Neural progenitor cell (in vitro differentiated cells): ENCODE data around the gene SLC35E2B. TPM values are rescaled to one million over a fixed set of nuclear protein-coding genes. Genes with fewer than 3 reads are reported as not detected.
A peak's percentile ranks its signal among the peaks of the same experiment; 100 is the strongest.
"Not testable (repeated sequence)": the region's sequence is repeated elsewhere in the genome, so short reads cannot be mapped to it uniquely, and the experiment has no call there.

ENCODE experiments used
- DNase-seq: peaks from one replicate; pipeline ENCODE4 v3.0.0-alpha.2; 2016; ENCODE audit warnings: low spot score
- H2AFZ ChIP-seq: fragments of 200-600 bp; sonication (generic); replicated peaks from 2 replicates; pipeline ENCODE4 v1.6.1; 2016; ENCODE audit warnings: antibody characterized with exemption
- H3F3A ChIP-seq: fragments of 200-600 bp; sonication (generic); 2 replicates; pipeline ENCODE4 v1.6.1; 2016; ENCODE audit warnings: antibody characterized with exemption, low read depth
- H3K27ac ChIP-seq: fragments of 200-600 bp; sonication (generic); 2 replicates; pipeline ENCODE4 v1.5.1; 2016; ENCODE audit warnings: mild to moderate bottlenecking
- H3K27me3 ChIP-seq: fragments of 200-600 bp; sonication (generic); 2 replicates; pipeline ENCODE4 v1.6.1; 2016; ENCODE audit warnings: mild to moderate bottlenecking, moderate library complexity
- H3K36me3 ChIP-seq: fragments of 200-600 bp; sonication (generic); 2 replicates; pipeline ENCODE4 v1.5.1; 2016
- H3K4me1 ChIP-seq: fragments of 200-600 bp; sonication (generic); 2 replicates; pipeline ENCODE4 v1.6.1; 2016; ENCODE audit warnings: mixed run types
- H3K4me2 ChIP-seq: fragments of 200-600 bp; sonication (generic); 2 replicates; pipeline ENCODE4 v1.6.1; 2016
- H3K4me3 ChIP-seq: fragments of 200-600 bp; sonication (generic); 2 replicates; pipeline ENCODE4 v1.5.1; 2016
- H3K79me2 ChIP-seq: fragments of 200-600 bp; sonication (generic); 2 replicates; pipeline ENCODE4 v1.6.1; 2016; ENCODE audit warnings: low read depth
- H3K9ac ChIP-seq: fragments of 200-600 bp; sonication (generic); 2 replicates; pipeline ENCODE4 v1.6.1; 2016
- H3K9me3 ChIP-seq: fragments of 200-600 bp; sonication (generic); 2 replicates; pipeline ENCODE4 v1.5.1; 2016; ENCODE audit warnings: low read depth
- H4K20me1 ChIP-seq: fragments of 200-600 bp; sonication (generic); 2 replicates; pipeline ENCODE4 v1.6.1; 2016; ENCODE audit warnings: low read depth
- H3K27ac Mint-ChIP-seq: 3 replicates; pipeline ENCODE4 v1.8.0; 2021; ENCODE audit warnings: mixed read lengths
- H3K27me3 Mint-ChIP-seq: 2 replicates; pipeline ENCODE4 v1.8.0; 2022; ENCODE audit warnings: low read depth, mild to moderate bottlenecking, inconsistent platforms, moderate library complexity, mixed read lengths; ENCODE audit not compliant: insufficient read depth
- H3K36me3 Mint-ChIP-seq: 3 replicates; pipeline ENCODE4 v1.8.0; 2021; ENCODE audit warnings: mixed read lengths
- H3K4me1 Mint-ChIP-seq: 3 replicates; pipeline ENCODE4 v1.8.0; 2021; ENCODE audit warnings: mixed read lengths
- H3K4me3 Mint-ChIP-seq: 3 replicates; pipeline ENCODE4 v1.8.0; 2021; ENCODE audit warnings: mild to moderate bottlenecking, moderate library complexity, mixed read lengths
- H3K9me3 Mint-ChIP-seq: 3 replicates; pipeline ENCODE4 v1.8.0; 2020; ENCODE audit warnings: mixed read lengths
- EZH2 ChIP-seq: fragments of 200-600 bp; sonication (generic); IDR thresholded peaks from 2 replicates; pipeline ENCODE4 v1.6.1; 2017; ENCODE audit warnings: antibody characterized with exemption, mild to moderate bottlenecking, moderate library complexity
- EZH2phosphoT487 ChIP-seq: fragments of 200-600 bp; sonication (generic); IDR thresholded peaks from 2 replicates; pipeline ENCODE4 v1.6.1; 2017; ENCODE audit warnings: antibody characterized with exemption
- total RNA-seq: library from RNA; depleted of rRNA; stranded (reverse); fragments of >200 nt; gene quantifications from 2 replicates; pipeline ENCODE4 v1.2.3, GENCODE V29; 2015; ENCODE audit warnings: low replicate concordance
- TF ChIP-seq, protein P1 (sequence below): fragments of 200-600 bp; sonication (generic); IDR thresholded peaks from 2 replicates; pipeline ENCODE4 v1.5.1; 2017; ENCODE audit warnings: antibody characterized with exemption, mild to moderate bottlenecking

SLC35E2B gene
- total RNA-seq, 1 donor from 2014 or later = 49.4 TPM

DNA sequence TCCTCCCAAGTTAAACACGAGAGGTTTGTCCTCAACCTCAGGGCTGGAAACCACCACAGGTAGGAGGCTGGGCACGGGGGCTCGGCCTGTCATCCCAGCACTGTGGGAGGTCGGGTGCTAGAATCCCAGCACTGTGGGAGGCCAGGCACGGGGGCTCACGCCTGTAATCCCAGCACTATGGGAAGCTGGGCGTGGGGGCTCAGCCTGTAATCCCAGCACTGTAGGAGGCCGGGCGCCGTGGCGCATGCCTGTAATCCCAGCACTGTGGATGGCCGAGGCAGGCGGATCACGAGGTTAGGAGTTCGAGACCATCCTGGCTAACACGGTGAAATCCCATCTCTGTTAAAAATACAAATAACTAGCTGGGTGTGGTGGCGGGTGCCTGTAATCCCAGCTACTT, 38.3 kb upstream of the SLC35E2B start:
- H3F3A ChIP-seq = no peaks in the 10 kb centered on the region
- H3K4me3 ChIP-seq = no peak overlapping the region
- Mint-ChIP-seq H3K27ac (no peak overlapping the region), H3K36me3 (peaks cover 10% of the 10 kb centered on the region), H3K4me3 (no peak overlapping the region), H3K4me1 (no peaks in the 10 kb centered on the region), H3K9me3 (no peaks in the 10 kb centered on the region), H3K27me3 (peaks cover 2% of the 10 kb centered on the region)
- H3K79me2 ChIP-seq = no peaks in the 10 kb centered on the region
- no peaks in the 10 kb centered on the region for H3K9me3 ChIP-seq
- DNase-seq = no peak
- H3K4me2 ChIP-seq = no peak overlapping the region
- H3K9ac ChIP-seq = no peak overlapping the region
- TF ChIP-seq, protein P1, sequence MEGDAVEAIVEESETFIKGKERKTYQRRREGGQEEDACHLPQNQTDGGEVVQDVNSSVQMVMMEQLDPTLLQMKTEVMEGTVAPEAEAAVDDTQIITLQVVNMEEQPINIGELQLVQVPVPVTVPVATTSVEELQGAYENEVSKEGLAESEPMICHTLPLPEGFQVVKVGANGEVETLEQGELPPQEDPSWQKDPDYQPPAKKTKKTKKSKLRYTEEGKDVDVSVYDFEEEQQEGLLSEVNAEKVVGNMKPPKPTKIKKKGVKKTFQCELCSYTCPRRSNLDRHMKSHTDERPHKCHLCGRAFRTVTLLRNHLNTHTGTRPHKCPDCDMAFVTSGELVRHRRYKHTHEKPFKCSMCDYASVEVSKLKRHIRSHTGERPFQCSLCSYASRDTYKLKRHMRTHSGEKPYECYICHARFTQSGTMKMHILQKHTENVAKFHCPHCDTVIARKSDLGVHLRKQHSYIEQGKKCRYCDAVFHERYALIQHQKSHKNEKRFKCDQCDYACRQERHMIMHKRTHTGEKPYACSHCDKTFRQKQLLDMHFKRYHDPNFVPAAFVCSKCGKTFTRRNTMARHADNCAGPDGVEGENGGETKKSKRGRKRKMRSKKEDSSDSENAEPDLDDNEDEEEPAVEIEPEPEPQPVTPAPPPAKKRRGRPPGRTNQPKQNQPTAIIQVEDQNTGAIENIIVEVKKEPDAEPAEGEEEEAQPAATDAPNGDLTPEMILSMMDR = no peak
- TF ChIP-seq EZH2 (no peak), EZH2phosphoT487 (no peak)
- H3K4me1 ChIP-seq = no peaks in the 10 kb centered on the region
- no peaks in the 10 kb centered on the region for H3K27me3 ChIP-seq
- H4K20me1 ChIP-seq = no peaks in the 10 kb centered on the region
- H3K36me3 ChIP-seq = no peaks in the 10 kb centered on the region
- no peak overlapping the region for H2AFZ ChIP-seq
- no peak overlapping the region for H3K27ac ChIP-seq

DNA sequence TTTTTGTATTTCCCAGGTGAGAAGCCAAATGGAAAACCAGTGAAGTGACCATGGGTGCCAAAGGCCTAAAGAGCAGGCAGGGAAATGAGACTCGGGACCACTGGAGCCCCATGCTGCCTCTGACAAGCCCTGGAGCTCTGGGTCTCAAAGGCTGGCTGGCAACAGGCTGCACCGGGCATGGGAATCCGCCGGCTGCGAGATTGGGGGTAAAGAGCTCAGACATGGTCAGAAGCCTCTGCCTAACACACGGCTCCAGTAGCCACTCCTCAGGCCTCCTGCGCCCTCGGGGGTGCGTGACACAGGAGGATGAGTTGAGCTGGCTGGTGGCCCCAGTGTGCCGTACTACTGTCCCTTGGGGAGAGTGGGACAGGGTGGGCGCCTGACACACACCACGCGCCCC, 37.6 kb upstream of the SLC35E2B start:
- H3K4me1 Mint-ChIP-seq, DNase-seq, H3K36me3 Mint-ChIP-seq, H3K4me3 ChIP-seq, H3K4me1 ChIP-seq, H4K20me1 ChIP-seq, H3K27ac Mint-ChIP-seq, H3K9me3 Mint-ChIP-seq, H3K36me3 ChIP-seq, H3K9ac ChIP-seq, H3K27me3 ChIP-seq, H3K4me3 Mint-ChIP-seq, H3F3A ChIP-seq, H3K79me2 ChIP-seq, H3K9me3 ChIP-seq, H2AFZ ChIP-seq, H3K27me3 Mint-ChIP-seq, H3K4me2 ChIP-seq, H3K27ac ChIP-seq: not testable (repeated sequence)

DNA sequence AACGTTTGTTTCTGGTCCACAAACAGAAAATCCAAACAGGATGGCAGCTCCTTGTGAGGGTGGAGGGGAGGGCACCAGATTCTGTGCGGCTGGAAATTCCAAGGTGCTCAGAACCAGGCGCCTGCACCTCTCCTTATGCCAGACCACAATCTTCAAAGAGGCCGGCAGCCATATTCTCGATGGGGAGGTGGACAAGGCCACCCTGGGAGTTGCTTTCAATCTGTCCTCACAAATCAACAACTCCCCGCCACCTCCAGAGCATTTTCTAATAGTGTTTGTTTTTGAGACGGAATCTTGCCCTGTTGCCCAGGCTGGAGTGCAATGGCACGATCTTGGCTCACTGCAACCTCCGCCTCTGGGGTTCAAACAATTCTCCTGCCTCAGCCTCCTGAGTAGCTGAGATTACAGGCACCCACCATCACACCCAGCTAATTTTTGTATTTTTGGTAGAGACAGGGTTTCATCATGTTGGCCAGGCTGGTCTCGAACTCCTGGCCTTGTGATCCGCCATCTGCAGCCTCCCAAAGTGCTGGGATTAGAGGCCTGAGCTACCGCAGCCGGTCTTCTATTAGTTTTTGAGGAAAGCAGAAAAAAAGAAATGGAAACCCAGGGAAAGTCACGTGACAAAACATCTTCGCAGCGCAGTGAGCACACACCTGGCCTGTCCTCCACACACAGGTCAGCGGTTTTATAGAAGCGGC, 36.7 kb upstream of the SLC35E2B start:
- H2AFZ ChIP-seq, H3K27me3 Mint-ChIP-seq, H3K9ac ChIP-seq, H3K27ac Mint-ChIP-seq, H3K79me2 ChIP-seq, H3K4me1 Mint-ChIP-seq, H3F3A ChIP-seq, H3K36me3 ChIP-seq, H4K20me1 ChIP-seq, H3K27ac ChIP-seq, H3K9me3 ChIP-seq, H3K9me3 Mint-ChIP-seq, H3K4me3 Mint-ChIP-seq, H3K4me3 ChIP-seq, H3K4me2 ChIP-seq, H3K36me3 Mint-ChIP-seq, DNase-seq, H3K4me1 ChIP-seq, H3K27me3 ChIP-seq: not testable (repeated sequence)

DNA sequence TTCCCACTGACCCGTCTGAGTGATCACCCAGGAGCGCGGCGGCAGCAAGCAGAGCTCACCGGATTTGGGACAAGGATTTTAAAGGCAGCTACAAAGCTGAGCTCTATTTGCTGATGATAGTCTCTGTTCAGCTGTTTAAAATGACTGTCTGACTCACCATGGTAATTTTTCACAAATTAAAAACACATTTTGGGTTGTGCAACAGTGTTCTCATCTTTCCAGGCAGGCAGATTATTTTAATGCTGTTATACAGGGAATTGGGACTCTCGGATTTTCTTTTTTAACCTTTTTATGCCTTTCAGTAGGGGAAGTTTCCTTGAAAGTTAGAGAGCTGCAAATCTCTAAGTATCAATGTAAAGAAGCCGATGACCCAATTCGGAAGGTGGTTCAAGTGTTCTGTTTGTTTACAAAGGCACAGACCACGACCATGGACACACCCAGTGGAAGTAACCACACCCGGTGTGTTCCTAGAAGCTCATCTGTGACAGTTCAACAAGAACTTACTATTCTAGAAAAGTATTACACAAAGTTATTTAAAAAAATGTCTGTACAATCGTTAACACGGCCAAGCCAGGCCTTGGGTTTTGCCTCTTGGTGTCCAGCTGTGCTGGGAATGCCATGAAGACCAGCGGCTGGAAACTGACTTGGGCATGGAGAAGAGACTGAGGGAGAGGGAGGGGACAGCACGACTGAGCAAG, 35.9 kb upstream of the SLC35E2B start:
- H3K4me3 ChIP-seq, H3K27ac ChIP-seq, H2AFZ ChIP-seq, H3K36me3 ChIP-seq, H3K9me3 ChIP-seq, H4K20me1 ChIP-seq, H3K27me3 Mint-ChIP-seq, H3K27me3 ChIP-seq, H3K4me2 ChIP-seq, H3K79me2 ChIP-seq, H3K4me3 Mint-ChIP-seq, H3K27ac Mint-ChIP-seq, H3K9me3 Mint-ChIP-seq, H3K36me3 Mint-ChIP-seq, H3K4me1 Mint-ChIP-seq, DNase-seq, H3K4me1 ChIP-seq, H3K9ac ChIP-seq: not testable (repeated sequence)
- peaks cover 13% of the 10 kb centered on the region for H3F3A ChIP-seq

DNA sequence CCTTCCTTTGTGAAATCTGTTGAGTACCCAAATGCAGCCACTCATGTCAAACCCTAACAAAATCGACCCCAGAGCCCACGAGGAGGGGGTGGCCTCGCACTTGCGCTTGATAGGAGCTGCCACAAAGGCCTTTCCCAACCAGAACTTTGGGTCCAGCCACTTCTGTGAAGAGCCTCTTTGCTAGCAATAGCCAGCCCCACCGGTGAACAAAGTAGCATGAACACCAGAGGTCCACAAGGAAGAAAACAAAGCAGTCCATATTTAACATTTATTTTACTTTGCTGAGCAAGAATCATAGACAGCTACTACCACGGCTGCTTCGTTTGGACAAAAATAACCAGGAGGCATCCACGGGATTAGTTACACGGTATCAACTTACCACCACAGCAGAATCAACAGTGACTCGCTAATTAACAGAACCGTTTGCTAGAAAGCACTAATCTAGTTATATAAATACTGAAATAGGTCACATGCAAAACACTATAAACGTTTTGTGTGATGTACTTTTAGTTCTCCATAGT, 34.6 kb upstream of the SLC35E2B start:
- not testable (repeated sequence) for H3K27me3 Mint-ChIP-seq, H3K4me1 Mint-ChIP-seq, H3K9me3 Mint-ChIP-seq

DNA sequence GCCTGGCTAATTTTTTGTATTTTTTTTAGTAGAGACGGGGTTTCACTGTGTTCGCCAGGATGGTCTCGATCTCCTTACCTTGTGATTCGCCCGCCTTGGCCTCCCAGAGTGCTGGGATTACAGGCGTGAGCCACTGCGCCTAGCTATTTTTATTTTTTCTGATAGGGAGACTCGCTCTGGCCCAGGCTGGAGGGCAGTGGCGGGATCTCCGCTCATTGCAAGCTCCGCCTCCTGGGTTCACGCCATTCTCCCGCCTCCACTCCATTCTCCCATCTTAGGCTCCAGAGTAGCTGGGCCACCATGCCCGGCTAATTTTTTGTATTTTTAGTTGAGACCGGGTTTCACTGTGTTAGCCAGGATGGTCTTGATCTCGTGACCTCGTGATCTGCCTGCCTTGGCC, 33.5 kb upstream of the SLC35E2B start:
- H3K36me3 ChIP-seq, H3K27ac Mint-ChIP-seq, H3K4me2 ChIP-seq, H3K4me1 Mint-ChIP-seq, H3K9me3 ChIP-seq, H2AFZ ChIP-seq, H3K36me3 Mint-ChIP-seq, H3K27ac ChIP-seq, H4K20me1 ChIP-seq, H3K9ac ChIP-seq, DNase-seq, H3K27me3 Mint-ChIP-seq, H3K4me1 ChIP-seq, H3K27me3 ChIP-seq, H3K9me3 Mint-ChIP-seq, H3K79me2 ChIP-seq, H3K4me3 ChIP-seq: not testable (repeated sequence)
- H3F3A ChIP-seq = peaks cover 13% of the 10 kb centered on the region
- peak overlapping the region; percentile 62 for H3K4me3 Mint-ChIP-seq

More for the DNA sequence above, 34.6 kb upstream of the SLC35E2B start:
- peaks cover 13% of the 10 kb centered on the region for H3F3A ChIP-seq
- H4K20me1 ChIP-seq, H3K79me2 ChIP-seq, H3K4me3 ChIP-seq, H3K9me3 ChIP-seq, DNase-seq, H3K9ac ChIP-seq, H3K27me3 ChIP-seq, H3K36me3 Mint-ChIP-seq, H3K36me3 ChIP-seq, H3K27ac ChIP-seq, H3K4me3 Mint-ChIP-seq, H3K4me2 ChIP-seq, H2AFZ ChIP-seq, H3K4me1 ChIP-seq, H3K27ac Mint-ChIP-seq: not testable (repeated sequence)
